Epithelial cell of proximal tubule (primary cell): ENCODE data around the gene NID1. TPM values are rescaled to one million over a fixed set of nuclear protein-coding genes. Genes with fewer than 3 reads are reported as not detected.
A peak's percentile ranks its signal among the peaks of the same experiment; 100 is the strongest.

ENCODE experiments used
- DNase-seq: peaks from one replicate; pipeline ENCODE4 v3.0.0-alpha.2; 2011; ENCODE audit warnings: low read depth
- H3K4me3 ChIP-seq: 2 replicates; pipeline ENCODE4 v1.5.1; 2011; ENCODE audit warnings: low read depth, mild to moderate bottlenecking, low read length
- CTCF ChIP-seq: conservative IDR thresholded peaks from 2 replicates; pipeline ENCODE4 v1.5.1; 2012; ENCODE audit warnings: low read depth, mild to moderate bottlenecking, low read length
- total RNA-seq: library from RNA; depleted of rRNA; stranded (reverse); fragments of >200 nt; gene quantifications from 2 replicates; pipeline ENCODE4 v1.2.3, GENCODE V29; 2015

NID1 gene
- total RNA-seq, 1 donor from 2014 or later, result 23.2 TPM

GRCh38 chr1:235939480-235939775 is 125.5 kb downstream of the NID1 start:
- DNase-seq, result no peak
- no peak for TF ChIP-seq CTCF

GRCh38 chr1:235938709-235939479 is 126.0 kb downstream of the NID1 start:
- DNase-seq, result no peak
- H3K4me3 ChIP-seq, result no peak overlapping the region
- no peak for TF ChIP-seq CTCF

More at GRCh38 chr1:235939480-235939775, 125.5 kb downstream of the NID1 start:
- no peak overlapping the region for H3K4me3 ChIP-seq

- DNase-seq, result no peak
- no peak overlapping the region for H3K4me3 ChIP-seq
- TF ChIP-seq CTCF, result no peak
Observed at GRCh38 chr1:235937123-235937522, 127.8 kb downstream of the NID1 start.

GRCh38 chr1:235935235-235936225 is 129.4 kb downstream of the NID1 start:
- no peak for DNase-seq
- H3K4me3 ChIP-seq, result no peak overlapping the region
- TF ChIP-seq CTCF, result no peak

- DNase-seq, result no peak
- no peak overlapping the region for H3K4me3 ChIP-seq
- no peak for TF ChIP-seq CTCF
Observed at GRCh38 chr1:235933766-235934116, 131.1 kb downstream of the NID1 start.

- TF ChIP-seq CTCF, result peak; percentile 24
- H3K4me3 ChIP-seq, result no peak overlapping the region
- no peak for DNase-seq
Observed at GRCh38 chr1:235933017-235933765, 131.7 kb downstream of the NID1 start.
